Stimulated activated CD8-positive, alpha-beta memory T cell treated with anti-CD3 and anti-CD28 coated beads, Interleukin-12 subunit alpha, Interleukin-12 subunit beta, amount 100 ng/mL, for 24 hours (primary cell): Measurements from ENCODE around the gene TENM4.

Experiments
- DNase-seq: peaks from one replicate; pipeline ENCODE4 v3.0.0-alpha.2; 2020; ENCODE audit errors: extremely low read depth

The TENM4 gene

DNA sequence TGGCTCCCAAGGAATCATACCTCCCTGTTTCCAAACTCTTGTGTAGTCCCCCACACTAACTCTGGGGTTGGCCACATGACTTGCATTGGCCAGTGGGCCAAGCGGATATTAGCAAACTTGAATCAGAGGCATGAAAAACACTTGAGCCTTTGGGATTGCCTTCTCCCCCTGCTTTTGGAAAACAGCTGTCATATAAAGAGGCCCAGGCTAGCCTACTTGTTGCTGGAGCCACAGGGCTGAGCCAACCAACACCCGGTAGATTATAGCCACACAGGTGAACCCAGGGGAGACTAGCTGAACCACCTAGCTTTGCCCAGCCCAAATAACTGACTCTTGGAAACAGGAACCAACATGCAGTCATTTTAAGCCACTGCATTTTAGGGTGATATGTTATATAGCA lies 354.8 kb downstream of the TENM4 start:
- DNase-seq: no peak

DNA sequence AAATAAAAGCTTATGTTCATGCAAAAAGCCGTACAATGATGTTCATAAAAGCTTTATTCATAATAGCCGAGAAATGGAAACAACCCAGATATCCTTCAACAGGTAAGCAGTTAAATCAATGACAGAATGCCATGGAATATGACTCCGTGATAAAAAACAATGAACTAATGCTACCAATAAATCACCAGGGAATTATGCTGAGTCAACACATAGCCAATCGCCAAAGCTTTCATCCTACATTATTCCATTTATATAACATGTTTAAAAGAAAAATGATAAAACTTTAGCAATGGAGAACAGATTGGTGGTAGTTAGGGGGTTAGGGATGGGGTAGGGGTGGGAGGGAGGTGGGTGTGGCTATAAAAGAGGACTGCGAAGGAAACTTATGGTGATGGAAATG lies 356.4 kb downstream of the TENM4 start:
- DNase-seq: no peak

DNA sequence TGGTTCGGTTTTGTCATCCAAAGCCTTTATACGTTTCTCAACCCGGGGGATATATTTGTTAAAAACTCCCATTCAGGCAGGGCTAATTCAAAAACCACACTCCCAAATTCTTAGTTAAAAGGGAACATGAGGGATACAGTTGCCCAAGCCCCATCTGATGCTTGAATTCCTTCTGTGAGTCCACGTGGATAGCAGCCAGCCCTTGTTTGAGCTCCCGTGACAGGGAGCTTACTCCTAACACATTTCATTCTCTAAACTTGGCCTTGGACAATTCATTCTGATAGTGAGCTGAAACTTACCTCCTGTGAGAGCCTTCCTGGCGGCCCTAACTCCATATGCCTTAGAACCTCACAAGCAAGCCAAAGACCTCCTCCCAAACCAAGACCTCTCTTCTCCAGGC lies 357.5 kb downstream of the TENM4 start:
- DNase-seq: no peak

DNA sequence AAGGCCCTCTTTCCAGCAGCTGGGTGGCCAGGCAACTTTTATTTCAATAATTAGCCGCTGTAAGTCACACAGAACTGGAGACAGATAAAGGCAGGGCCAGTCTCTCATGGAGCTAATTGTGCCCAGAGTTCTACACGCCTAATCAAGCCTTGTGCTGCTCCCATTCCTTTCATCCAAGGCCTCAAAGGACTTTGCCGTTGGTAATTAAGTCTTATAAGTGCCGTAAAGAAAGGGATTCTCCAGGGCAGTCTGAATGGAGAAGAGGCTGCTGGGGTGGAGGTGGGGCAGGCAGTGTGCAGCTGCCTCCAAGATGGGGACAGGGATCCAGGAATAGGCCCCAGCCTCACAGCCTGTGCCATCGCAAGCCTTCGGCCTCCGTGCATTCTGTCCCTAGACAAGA lies 357.9 kb downstream of the TENM4 start:
- DNase-seq: no peak

DNA sequence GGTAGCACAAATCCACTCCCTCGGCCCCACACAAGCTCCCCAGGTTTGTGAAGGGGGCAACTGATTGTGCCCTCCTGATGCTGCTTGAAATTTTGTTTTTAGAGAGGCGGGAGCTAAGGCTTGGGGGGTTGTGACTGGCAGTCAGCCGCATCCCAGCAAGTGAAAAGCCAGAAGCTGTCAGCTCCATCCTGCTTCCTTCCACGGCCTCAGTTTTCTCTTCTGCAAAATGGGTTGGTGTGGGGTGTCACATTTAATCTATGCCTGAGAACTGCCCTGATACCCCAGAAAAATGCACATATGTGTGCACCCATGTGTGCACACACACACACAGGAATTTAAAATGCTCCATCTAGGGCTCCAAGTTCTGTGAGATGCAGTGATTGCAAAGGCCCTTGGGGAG lies 358.6 kb downstream of the TENM4 start:
- DNase-seq: no peak

DNA sequence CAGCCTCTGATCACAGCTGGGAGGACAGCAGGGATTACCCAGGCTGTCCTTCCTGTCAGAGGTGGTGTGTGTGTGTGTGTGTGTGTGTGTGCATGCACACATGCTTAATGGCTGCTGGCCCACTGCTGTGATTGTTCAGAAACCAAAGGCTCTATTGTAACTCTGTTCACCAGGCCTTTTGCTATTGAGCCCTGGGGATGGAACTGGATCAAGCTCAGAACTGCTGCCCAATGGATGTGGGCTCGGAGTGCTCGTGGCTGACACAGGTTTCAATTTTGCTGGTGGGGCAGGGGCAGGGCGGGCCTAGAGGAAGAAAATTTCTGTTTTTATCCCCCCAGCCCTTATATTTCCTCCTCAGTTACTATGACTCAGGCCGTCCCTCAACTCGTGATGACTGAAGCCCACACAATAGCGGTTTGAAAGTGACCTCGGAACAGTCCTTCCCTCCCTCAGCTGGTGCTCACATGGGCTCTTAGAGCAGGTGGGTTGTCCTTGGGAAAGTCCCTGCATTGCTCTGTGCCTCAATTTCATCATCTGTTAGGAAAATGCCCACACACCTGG lies 359.3 kb downstream of the TENM4 start:
- DNase-seq: no peak

DNA sequence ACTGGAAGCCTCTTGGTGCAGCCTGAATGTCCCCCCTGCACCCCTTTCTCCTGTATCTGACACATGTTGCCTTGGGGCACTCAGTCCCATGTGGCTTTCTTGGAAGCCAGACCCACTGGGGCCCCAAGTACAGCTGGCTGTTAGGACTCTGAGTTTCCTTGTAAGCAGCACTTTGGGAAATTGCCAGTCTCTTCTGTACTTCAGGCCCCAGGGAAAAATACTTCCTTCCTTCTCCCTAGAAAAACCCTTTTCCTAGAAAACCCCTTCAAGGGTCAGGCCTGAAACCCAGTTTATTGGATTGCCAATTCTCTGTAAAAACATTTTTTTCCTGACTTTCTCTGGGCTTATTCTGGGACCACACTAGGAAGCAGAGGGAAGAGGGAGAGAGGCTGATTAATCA lies 360.3 kb downstream of the TENM4 start:
- DNase-seq: no peak

DNA sequence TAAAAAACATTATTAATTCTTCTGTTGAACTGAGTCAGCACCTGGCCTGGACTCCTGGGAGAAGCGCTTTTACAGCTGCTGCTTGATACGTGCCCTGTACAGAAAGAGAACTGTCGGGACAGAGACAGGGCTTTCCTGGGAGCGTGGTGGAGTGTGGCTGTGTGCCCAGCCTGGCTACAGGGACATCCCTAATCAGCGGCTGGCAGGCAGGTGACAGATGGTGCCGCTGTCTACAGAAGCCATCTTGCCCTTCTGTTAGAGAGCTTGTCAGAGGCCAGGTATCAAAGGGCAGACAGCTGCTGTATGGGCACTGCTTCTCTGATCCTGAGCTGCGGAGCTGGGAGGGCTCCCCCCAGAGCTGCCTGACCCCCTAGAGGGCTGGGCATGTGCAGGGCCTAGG lies 361.8 kb downstream of the TENM4 start:
- DNase-seq: no peak

DNA sequence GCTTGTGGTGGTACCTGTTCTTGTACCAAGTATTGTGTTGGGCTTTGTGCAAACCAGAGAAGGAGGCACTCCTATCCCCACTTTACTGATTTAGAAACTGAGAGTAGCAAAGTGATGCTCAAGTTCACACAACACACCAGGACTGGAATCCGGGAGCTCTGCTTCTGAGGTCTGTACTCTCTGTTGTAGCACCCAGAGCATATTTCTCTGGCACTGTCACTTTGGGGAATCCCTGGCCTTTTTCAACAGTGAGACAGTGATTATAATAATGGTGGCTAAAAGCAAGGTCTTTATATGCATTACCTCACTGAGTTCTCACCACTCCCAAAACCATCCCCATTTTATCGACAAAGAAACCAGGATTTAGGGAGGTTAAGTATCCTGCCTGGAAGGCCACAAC lies 362.4 kb downstream of the TENM4 start:
- DNase-seq: no peak

DNA sequence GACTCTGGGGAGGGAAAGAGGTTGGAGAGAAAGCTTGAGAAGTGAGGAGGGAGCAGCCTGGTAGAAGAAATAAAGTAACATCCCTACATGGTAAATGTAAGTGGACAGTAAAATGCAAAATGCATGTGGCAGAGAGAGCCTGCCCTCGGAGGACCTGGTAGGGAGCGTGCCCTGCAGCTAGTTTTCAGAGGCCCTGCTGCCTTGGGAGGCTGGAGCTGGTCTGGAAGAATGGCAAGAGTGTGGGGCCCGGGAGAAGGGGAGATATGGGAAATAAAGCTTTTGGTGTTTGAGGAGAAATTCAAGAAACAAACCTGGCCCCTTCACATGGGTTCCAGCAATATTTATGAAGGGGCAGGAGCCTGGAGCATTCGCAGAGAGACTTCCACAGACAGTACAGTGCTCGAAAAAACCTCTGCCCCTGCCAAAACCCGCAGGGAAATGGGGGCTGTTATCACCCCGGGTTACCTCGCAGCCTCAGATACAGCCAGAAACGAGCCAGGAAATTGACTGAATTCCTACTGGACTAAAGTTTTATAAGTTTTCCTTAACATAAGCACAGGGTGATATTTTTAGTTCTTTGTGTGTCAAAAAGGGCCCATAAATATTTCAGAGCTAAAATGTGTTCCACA lies 363.0 kb downstream of the TENM4 start:
- DNase-seq: no peak

DNA sequence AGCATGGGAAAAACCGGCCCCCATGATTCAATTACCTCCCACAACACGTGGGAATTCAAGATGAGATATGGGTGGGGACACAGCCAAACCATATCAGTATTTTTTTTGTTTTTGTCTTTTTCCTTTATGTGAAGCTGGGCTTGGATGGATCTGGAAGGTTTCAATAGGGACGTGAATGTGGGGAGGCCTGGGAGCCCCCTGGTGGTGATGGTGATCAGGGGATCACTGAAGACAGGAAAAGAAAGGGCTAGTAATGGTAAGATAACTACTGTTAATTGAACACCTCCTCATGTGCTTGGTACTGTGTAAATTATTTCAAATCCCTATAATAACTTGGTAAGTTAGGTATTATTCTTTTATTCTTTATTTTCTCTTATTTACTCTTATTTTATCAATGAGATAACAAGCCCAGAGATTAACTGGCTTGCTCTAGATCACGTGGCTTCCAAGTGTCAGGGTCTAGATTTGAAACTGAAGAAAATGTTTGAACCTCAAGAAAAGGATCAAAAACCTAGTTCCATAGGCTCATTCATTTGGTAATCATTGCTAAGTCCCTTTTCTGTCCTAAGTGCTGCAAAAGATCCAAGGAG lies 364.2 kb downstream of the TENM4 start:
- DNase-seq: no peak

DNA sequence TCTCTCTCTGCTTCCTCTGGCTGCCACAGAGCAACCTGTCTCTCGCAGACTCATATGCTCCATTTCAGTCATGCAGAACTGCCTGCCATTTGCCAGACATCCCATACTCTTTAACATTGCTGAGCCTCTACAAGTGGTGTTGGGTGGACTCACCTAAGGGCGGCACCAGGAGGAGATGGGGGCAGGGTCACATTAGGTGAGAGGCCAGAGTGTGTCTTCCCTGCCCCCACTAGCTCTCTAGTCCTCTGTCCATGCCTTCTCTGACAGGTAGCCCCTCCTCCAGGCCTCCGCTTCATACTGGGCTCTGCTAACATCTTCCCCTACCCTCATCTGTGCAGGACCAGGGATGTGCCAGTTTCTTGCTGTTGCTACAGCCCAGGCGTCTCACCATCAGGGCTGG lies 366.3 kb downstream of the TENM4 start:
- no peak for DNase-seq

DNA sequence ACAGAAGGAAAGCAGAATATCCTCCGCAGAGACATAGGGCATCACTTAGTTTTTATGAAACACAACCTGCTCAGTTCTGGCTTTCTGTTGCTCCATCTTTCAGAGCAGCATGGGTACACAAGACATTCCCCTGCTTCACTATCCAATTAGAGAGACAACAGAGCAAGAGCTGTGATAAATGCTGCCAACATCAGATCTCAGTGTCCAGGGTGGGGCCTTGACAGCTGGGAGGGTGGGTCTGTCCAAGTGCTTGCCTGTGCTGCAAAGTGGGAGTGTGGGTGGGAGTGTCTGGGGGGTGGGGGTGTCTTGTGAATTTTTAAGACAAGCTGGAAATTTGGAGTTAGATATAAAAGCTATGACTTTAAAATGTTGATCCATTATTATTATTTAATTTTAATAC lies 369.6 kb downstream of the TENM4 start:
- no peak for DNase-seq

DNA sequence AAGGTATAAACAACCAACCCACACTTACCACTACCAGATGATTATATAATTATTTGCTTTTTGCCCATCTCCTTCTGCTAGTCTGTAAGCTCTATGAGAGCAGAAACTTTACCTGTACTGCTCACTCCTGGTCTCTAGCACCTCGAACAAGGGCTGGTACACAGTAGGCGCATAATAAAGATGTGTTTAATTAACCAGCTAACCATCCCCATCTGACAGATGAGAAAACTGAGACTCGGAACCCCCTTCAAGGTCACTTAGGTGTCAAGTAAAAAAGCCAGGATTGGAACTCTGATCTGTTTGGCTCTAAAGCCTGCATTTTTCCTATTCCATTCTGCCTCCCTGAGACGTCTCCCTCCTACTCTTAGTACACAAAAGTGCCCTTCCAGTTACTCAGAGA lies 370.3 kb downstream of the TENM4 start:
- DNase-seq: no peak

DNA sequence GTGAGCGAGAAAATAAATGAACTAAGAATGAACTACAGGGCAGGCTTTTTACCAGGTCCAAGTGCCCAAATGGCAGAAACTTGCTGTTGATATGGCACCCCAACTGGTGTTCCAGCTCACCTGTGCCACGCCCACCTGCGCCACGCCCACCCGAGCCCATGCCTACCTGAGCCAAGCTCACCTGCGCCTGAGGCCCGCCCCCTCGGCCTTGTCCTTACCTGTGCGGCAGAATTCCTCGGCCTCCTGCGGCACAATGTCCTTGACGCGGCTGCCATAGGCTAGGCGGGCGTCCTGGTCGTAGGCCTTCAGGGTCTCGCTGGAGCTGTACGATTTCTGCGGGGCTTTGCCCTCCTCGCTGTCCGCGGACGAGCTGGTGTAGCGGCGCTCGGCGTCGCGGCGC lies 371.3 kb downstream of the TENM4 start:
- no peak for DNase-seq

DNA sequence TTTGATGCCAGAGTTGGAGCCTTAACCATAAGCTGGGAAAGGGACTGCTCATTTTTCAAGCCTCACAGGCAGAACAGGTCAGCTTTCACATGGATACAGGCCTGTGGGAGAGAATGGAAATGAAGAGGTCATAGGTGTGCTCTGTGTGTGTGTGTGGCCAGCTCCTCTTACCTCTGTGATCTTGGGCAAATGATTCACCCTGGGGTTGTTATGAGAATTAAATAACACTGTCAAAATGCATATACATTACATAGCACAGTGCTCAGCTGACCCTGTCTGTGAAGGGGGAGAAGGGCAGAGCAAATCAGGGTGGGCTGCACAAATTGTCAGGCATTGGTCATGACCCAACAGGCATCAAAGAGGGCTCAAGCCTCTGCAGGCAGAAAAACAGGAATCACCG lies 372.5 kb downstream of the TENM4 start:
- DNase-seq: no peak

DNA sequence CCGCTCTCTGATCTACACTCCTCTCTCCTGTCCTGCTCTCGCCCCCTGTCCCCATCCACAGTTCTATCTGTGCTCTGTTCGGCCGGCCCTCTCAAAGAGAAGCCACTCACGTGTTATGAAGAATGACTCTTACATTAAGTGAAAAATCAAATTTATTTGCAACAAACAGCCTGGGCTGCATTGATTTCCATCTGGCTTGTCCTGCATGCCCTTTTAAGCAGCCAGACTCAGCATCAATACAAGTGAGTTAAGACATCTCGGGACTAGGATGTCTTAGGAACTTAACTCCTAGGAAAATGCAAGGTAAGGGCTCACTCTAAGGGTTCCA lies 373.5 kb downstream of the TENM4 start:
- no peak for DNase-seq

DNA sequence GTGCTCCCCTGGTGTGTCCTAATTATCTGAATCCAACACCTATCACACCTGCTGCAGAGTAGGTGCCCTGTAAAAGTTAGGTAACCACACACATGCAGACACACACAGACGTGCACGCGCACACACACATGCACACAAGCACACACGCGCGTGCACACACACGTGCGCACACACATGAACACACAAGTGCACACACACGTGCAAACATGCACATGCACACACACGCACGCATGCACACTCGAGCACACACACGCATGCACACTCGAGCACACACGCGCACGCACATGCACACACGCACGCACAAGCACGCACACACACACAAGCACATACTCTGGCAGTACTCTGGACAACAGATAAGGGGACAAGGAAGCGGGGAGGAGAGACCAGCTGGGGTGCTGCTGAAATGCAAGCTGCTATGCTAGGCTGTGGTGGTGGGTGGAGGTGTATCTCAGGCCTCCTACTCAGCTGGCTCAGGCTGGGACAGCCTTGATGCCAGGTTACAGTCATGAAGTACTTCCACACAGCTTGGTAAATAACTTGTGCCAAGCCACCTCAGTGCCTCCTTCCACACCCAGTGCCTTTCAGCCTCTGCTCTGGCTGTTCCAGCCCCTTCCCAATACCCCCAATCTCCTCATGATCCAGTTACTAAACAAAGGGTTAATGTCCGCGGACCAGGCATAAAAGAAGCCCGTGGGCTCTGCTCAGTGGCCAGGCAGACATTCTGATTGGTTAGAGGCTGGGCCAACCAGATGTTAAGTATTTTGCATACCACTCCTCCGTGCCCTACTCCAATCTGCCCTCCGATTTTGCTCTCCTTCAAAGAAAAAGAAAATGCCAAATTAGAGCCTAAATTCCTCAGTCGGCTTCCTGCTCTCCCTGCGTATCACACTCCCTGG lies 374.1 kb downstream of the TENM4 start:
- DNase-seq: no peak

DNA sequence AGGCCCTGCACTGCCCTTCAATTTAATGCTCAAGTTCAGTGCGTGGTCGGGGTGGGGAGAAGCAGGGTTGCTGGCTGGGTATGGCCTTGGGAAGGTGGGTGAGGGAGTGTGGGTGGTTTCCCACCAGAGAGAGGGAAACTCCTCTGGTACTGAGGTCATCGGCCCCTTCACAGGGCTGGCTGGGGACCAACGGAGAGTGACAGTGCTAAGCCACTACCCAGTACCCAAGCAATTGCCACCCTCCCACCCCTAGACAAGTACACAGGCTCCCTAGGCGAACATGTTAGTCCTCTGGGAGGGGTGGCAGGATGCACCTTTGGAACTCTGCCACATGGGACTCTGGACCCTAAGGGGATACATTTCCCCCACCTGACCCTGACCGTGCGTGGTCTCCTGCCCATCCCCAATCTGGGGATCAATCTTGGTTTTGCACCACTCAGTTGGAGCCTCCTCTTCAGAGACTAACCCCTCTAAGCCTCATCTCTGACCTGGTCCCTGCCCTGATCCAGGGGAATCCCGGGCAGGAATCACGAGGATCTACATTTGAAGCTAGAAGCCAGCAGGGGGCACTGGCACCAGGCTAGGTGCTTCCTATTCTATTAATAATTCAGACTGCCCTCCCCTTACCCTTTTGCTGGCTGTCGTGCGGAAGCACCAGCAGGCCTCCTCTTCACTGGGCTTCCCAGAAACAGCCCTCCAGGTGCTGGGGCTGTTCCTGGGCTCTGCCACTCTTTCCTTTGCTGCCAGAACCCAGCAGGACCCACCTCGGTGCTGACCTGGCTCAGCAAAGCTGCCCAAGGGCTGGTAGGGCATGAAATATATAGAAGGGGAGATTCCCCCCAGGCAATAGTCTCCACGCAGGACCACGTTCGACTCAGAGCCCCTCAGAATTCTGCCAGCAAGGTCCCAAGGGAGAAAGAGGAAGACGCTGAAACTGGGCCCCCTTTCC lies 377.7 kb downstream of the TENM4 start:
- DNase-seq: no peak

DNA sequence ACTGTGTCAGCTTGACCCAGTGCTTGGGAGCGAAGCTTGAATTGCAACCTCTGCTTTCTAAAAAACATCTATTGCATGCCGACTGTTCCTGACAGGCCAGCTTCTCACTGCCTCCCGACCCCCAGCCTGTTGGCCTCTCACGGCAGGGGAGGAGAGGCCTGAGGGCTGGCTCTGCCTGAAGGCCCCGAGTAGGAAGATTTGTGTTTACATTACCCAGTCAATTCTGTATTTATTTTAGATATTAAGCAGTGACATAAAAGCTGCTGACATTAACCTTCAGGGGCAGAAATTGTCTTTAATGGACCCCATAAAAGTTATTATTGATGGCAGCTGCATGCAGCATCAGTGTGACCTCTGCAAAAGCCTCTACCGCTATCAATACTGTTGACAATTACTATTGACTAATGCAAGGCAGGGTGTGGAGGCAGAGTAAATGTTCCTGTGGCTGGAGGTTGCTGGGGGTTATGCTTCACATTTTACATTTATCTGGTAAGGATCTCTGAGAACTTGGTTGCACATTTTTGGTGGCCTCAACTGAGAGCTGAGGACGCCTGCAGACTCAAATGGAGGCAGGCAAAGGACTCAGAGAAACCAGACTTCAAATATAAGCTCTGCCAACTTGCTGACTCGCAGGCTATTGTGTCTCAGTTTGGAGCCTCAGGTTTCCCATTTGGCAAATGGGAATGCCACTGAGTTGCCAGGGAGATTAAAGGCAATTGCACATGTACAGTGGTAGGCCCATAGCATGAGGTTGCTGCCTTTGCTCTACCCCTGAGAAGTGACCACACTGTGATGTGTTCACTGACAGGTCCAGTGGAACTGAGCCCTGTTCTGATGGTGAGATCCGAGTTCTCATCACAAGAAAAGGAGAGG lies 380.5 kb downstream of the TENM4 start:
- no peak for DNase-seq

DNA sequence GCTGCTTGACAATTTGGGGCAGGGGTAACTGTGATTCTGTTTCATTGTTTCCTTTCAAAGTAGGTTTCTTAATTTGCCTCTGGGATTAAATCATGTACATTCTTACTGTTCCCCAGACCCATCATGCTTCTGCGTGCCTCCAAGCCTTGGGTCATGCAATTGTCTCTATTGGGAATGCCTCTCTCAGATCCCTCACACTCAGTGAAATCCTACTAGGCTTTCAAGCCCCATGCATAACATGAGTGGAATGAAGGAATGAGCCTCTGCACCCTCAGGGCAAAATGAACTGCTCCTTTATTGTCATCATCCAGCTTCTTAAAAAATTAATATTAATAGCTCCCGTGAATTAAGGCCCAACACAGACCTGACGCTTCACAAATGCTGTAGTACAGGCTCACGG lies 381.7 kb downstream of the TENM4 start:
- DNase-seq: no peak
